PC-3 (cell line): ENCODE results near the gene SOX12.

Source experiments
- EZH2 ChIP-seq: fragments of 300-600 bp; sonication (generic); IDR thresholded peaks from one replicate; pipeline ENCODE4 v1.6.1; 2017; ENCODE audit warnings: antibody characterized with exemption, mild to moderate bottlenecking, low read length; ENCODE audit not compliant: unreplicated experiment
- EZH2phosphoT487 ChIP-seq: fragments of 300-600 bp; sonication (generic); IDR thresholded peaks from 2 replicates; pipeline ENCODE4 v1.6.1; 2018; ENCODE audit warnings: mild to moderate bottlenecking, antibody characterized with exemption, low read length, borderline replicate concordance
- TF ChIP-seq, protein P1 (sequence below): fragments of 300-600 bp; sonication (generic); conservative IDR thresholded peaks from 2 replicates; pipeline ENCODE4 v1.5.1; 2017; ENCODE audit warnings: antibody characterized with exemption, low read depth, mild to moderate bottlenecking, low read length

- TF ChIP-seq, protein P1, sequence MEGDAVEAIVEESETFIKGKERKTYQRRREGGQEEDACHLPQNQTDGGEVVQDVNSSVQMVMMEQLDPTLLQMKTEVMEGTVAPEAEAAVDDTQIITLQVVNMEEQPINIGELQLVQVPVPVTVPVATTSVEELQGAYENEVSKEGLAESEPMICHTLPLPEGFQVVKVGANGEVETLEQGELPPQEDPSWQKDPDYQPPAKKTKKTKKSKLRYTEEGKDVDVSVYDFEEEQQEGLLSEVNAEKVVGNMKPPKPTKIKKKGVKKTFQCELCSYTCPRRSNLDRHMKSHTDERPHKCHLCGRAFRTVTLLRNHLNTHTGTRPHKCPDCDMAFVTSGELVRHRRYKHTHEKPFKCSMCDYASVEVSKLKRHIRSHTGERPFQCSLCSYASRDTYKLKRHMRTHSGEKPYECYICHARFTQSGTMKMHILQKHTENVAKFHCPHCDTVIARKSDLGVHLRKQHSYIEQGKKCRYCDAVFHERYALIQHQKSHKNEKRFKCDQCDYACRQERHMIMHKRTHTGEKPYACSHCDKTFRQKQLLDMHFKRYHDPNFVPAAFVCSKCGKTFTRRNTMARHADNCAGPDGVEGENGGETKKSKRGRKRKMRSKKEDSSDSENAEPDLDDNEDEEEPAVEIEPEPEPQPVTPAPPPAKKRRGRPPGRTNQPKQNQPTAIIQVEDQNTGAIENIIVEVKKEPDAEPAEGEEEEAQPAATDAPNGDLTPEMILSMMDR: no peak
- no peak for TF ChIP-seq EZH2phosphoT487
- TF ChIP-seq EZH2: no peak
These were observed 38.8 kb upstream of the SOX12 start for GRCh38 chr20:286508-286907.
